Muscle layer of duodenum (tissue), 2 donors: ENCODE data around the gene PPP1R9A.

ENCODE experiments used
- H3K27ac ChIP-seq: one replicate; pipeline ENCODE4 v1.7.0; 2013; ENCODE audit warnings: mild to moderate bottlenecking, low read length
- H3K27me3 ChIP-seq: one replicate; pipeline ENCODE4 v1.7.0; 2013; ENCODE audit warnings: low read depth, mild to moderate bottlenecking, control low read depth, low read length
- H3K36me3 ChIP-seq, 2 donors: one replicate each; pipeline ENCODE4 v1.7.0; 2013; ENCODE audit warnings: low read length in 2 of 2, control low read depth in 1 of 2, mild to moderate bottlenecking in 1 of 2; ENCODE audit not compliant: insufficient read depth in 2 of 2, control insufficient read depth in 1 of 2
- H3K4me1 ChIP-seq, 2 donors: one replicate each; pipeline ENCODE4 v1.7.0; 2013; ENCODE audit warnings: low read length in 2 of 2, mild to moderate bottlenecking in 2 of 2, control low read depth in 1 of 2, moderate library complexity in 1 of 2; ENCODE audit not compliant: insufficient read depth in 2 of 2, control insufficient read depth in 1 of 2
- H3K4me3 ChIP-seq, 2 donors: one replicate each; pipeline ENCODE4 v1.7.0; 2013; ENCODE audit warnings: low read length in 2 of 2, low read depth in 1 of 2, mild to moderate bottlenecking in 1 of 2
- H3K9me3 ChIP-seq, 2 donors: one replicate each; pipeline ENCODE4 v1.7.0; 2013; ENCODE audit warnings: low read length in 2 of 2, control low read depth in 1 of 2, mild to moderate bottlenecking in 1 of 2; ENCODE audit not compliant: control insufficient read depth in 1 of 2
- donor health status: healthy.

Gene PPP1R9A

DNA sequence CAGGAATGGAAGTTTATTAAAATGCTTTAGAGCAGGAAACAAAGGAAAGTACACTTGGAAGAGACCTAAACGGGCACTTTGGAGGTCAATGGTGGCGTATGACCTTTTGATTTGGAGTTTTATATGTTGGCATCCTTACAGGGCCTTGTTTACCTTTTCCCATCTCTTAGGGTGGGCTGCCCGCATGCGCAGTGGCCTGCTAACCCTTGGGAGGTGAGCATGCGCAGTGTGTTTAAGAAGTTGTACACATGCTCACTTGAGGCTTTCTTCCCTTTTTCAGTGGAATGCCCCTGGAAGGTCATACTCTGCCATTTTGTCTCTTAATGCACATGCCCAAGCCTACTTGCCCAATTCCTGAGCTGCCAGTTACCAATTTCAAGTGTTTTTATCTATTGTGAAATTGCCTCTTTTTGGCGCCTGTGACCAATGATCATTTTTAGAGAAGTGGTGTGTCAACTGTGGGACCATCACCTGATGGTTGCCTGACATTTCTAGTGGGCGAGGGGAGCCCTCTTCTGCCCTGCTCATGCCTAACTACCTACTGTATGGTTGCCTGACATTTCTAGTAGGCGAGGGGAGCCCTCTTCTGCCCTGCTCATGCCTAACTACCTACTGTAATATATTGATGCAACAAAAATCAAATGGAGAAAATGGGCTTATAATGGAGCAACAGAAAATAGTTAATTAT, 138.0 kb downstream of the PPP1R9A start:
- peaks cover 0 to 6% of the 10 kb centered on the region in 2 donors for H3K4me1 ChIP-seq
- no peak overlapping the region for H3K27ac ChIP-seq

DNA sequence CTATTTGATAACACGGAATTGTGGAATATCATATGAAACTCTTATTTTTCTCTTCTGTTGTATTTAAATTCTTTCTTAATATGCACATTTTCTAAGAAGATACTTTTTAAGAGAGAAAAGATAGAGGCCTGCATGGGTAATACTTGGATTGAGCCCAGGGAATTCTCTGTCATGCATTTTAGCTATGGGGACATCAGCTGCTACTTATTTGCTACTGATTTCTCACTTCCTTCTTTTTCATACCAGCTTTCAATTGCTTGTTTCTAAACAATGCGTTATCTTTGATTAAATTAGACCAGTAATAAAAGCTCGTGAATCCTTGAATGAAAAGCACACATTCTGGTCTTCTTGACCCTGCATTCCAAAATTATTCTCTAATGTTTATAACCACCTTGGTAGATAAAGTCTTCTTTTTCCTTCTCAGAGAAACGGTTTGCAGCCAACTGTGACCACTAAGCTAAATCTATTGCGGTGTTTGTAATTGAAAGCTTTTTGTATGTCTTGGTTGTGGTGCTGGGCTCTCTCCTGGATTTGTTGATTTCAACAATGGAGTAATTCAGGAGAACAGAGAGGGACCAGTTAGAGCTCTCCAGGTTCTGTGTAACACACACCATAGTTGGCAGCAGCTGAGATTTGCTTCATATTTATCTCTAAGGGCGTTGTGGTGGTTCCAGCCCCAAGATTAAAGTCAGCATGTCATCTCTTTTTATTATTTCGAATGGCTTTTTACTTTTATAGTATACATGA, 139.3 kb downstream of the PPP1R9A start:
- Histone ChIP-seq H3K9me3 (no peaks in the 10 kb centered on the region), H3K27ac (no peak overlapping the region), H3K4me1 (peaks cover 0 to 6% of the 10 kb centered on the region in 2 donors), H3K4me3 (no peak overlapping the region), H3K27me3 (no peaks in the 10 kb centered on the region), H3K36me3 (no peaks in the 10 kb centered on the region)

More for the DNA sequence above, 138.0 kb downstream of the PPP1R9A start:
- H3K4me3 ChIP-seq: no peak overlapping the region
- no peaks in the 10 kb centered on the region for H3K36me3 ChIP-seq
- H3K27me3 ChIP-seq: no peaks in the 10 kb centered on the region
- no peaks in the 10 kb centered on the region for H3K9me3 ChIP-seq

DNA sequence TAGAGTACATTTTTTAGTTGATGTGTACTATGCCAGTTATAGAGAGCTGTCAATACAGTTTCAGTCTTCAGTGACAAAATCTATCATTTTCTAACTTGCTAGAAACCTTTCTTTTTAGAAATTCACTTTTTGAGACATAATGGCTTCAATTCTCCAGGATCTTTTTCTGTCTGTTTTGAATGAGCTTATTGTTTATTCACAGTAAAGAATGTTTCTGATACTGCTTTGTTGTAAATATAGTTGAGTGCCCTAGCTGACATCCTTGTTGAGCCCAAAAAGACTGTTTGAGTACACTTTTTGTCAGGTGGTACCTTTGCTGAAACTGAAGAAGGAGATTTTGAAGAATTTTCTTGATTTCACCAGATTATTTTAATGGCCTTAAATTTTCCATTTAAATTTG, 139.9 kb downstream of the PPP1R9A start:
- Histone ChIP-seq H3K27me3 (no peaks in the 10 kb centered on the region), H3K4me3 (no peak overlapping the region), H3K9me3 (no peaks in the 10 kb centered on the region), H3K4me1 (peaks cover 0 to 6% of the 10 kb centered on the region in 2 donors), H3K27ac (no peak overlapping the region), H3K36me3 (no peaks in the 10 kb centered on the region)

DNA sequence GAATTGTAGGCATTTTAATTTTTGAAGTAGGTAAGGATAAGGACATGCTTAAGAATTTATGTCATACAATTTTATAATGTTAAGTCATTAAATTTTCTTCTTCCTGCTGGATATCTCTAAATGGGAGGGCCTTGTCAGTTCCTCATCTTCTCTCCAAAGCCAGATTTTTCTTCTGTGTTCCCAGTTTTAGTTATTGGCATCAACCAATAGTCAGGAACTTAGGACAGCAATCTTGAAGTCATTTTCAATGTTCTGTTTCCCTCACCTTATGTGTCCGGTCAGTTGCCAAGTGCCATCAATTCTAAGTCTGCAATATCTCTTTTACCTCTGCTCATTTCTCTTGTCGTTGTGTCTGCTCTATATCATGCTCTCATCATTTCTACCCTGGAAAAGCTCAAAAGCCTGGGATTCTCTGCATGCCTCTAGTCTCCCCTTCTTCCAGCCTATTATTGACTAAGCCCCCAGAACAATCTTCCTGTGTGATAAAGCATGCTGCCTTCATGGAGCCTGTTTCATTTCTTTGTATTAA, 145.2 kb downstream of the PPP1R9A start:
- Histone ChIP-seq H3K9me3 (no peaks in the 10 kb centered on the region), H3K4me3 (no peak overlapping the region), H3K27me3 (no peaks in the 10 kb centered on the region), H3K4me1 (peaks cover 0 to 7% of the 10 kb centered on the region in 2 donors), H3K27ac (no peak overlapping the region), H3K36me3 (no peaks in the 10 kb centered on the region)

DNA sequence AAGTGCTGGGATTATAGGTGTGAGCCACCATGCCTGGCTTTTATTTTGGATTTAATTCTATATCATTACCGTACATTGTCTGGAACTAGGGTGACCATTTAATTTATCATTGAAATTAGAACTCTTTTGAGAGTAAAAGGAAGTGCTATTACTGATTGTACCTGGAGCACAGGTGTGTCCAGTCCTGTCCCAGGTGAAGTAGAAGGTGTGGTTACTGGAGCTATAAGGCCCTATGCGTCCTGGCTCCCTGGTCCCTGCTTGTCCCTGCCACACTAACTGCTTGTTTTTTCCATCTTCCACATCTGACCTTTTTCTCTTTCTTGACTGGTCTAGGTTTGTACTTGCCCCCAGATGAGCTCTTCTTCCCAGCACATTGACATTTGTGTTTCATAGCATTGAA, 147.0 kb downstream of the PPP1R9A start:
- H3K27ac ChIP-seq: no peak overlapping the region
- H3K9me3 ChIP-seq: no peaks in the 10 kb centered on the region
- no peaks in the 10 kb centered on the region for H3K36me3 ChIP-seq
- no peaks in the 10 kb centered on the region for H3K27me3 ChIP-seq
- peaks cover 0 to 7% of the 10 kb centered on the region in 2 donors for H3K4me1 ChIP-seq
- no peak overlapping the region for H3K4me3 ChIP-seq

DNA sequence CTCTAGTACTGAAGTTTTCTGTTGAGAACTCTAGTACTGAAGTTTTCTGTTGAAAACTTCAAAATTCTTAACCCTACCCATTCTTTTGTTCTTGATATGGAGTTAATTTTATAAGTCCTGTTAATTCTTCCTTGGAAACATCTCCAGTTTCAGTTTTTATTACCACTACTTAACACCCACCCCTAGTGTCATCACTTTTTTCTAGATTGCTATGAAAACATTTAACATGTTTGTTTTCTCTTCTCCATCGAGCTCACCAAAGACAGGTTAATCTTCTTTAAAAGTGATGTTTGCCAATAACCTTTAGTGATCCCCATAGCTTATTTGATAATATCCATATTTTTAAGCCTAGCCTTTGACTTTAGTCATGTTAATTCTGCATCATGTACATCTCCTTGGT, 147.9 kb downstream of the PPP1R9A start:
- Histone ChIP-seq H3K36me3 (no peaks in the 10 kb centered on the region), H3K27me3 (no peaks in the 10 kb centered on the region), H3K27ac (no peak overlapping the region), H3K4me1 (peaks cover 0 to 7% of the 10 kb centered on the region in 2 donors), H3K4me3 (no peak overlapping the region), H3K9me3 (no peaks in the 10 kb centered on the region)

DNA sequence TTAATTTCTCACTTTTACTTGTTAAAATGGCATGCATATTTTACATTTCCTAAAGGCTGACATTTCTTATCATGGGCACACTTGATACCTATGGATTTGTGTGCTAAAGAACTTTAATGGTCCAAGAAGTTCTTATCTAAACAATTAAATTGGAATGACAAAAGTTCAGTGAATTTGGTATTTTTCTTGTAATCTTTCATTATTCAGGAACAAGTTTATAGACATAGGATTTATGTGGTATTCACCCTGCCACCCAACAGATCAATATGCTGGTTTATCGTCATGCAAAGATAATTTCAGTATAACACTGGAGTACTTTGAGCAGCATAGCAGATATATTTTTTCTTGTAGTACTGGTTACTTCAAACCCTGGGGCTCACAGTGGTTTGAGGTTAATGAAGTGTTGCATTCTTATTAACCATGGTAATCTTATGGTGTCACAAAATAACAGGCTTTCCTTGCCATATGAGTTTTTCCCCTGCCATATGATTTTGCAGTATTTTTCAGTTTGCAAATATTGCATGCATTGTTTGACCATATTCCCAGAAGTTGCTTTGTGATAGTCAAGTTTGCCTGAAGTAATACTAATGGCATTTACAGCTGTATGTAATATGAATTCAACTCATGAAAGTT, 148.8 kb downstream of the PPP1R9A start:
- no peaks in the 10 kb centered on the region for H3K9me3 ChIP-seq
- H3K36me3 ChIP-seq: no peaks in the 10 kb centered on the region
- H3K4me3 ChIP-seq: no peak overlapping the region
- no peak overlapping the region for H3K27ac ChIP-seq
- H3K27me3 ChIP-seq: no peaks in the 10 kb centered on the region
- peaks cover 0 to 7% of the 10 kb centered on the region in 2 donors for H3K4me1 ChIP-seq

DNA sequence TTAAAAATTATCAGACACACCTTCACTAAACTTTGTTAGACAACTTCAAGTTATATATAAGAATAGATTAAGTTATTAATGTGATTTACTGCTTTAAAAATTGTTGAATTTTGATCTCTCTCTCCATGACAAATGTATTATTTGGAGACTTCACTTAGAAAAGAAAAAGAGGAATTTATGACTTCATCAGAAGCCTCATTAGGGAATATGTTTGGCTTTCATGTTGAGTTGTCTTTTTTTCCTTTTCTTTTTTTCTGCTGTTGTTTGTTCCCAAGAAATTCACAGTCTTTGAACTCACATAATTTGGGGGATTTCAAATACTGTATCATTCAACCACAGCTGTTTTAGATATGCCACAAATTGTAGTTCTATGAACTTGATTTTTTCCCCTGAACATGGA, 149.5 kb downstream of the PPP1R9A start:
- no peaks in the 10 kb centered on the region for H3K36me3 ChIP-seq
- no peaks in the 10 kb centered on the region for H3K27me3 ChIP-seq
- no peaks in the 10 kb centered on the region for H3K9me3 ChIP-seq
- H3K4me1 ChIP-seq: peaks cover 0 to 7% of the 10 kb centered on the region in 2 donors
- H3K4me3 ChIP-seq: no peak overlapping the region
- H3K27ac ChIP-seq: no peak overlapping the region

DNA sequence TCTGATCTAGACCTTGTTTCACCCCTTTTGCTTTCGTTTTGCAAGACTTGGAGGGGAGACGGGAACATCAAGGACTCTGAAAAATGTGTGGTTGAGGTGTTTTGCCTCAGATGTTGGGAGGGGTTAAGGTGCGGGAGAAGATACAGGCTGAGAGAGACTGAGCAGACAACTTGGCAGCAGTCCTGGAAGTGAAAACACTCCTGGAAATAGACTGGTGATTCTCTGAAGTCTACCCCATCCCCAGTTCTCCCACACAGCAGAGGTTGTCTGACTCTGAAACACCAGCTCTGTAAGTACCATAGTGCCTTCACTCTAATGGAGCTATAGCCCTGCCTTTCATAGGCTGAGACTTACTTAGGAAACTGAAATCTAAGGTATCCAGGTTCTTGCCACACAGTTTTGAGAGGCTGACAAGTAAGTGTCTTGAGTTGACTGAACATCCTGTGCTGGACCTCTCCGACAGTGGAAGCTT, 152.5 kb downstream of the PPP1R9A start:
- Histone ChIP-seq H3K4me3 (no peak overlapping the region), H3K9me3 (no peaks in the 10 kb centered on the region), H3K27me3 (no peaks in the 10 kb centered on the region), H3K27ac (peak overlapping the region; percentile 10), H3K4me1 (no peaks in the 10 kb centered on the region), H3K36me3 (no peaks in the 10 kb centered on the region)

DNA sequence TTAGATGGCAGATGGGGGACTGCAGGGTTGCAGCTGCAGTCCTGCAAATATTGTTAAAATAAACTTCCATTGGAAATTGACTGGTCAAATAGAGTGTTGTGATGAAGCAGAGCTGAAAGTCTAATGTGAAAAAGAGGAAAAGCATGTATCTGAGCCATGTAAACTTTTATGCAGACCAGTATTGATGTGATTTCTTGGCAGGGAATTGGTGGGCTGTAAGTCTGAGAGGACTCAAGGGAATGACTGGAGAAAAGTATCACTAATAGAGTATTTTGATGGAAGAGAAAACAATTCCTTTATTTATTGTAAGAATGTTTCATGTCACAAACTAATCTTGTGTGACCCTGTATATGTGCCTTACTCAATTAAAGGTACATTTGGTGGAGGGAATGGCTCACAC, 155.5 kb downstream of the PPP1R9A start:
- no peak overlapping the region for H3K4me3 ChIP-seq
- no peaks in the 10 kb centered on the region for H3K36me3 ChIP-seq
- H3K27me3 ChIP-seq: no peaks in the 10 kb centered on the region
- no peak overlapping the region for H3K27ac ChIP-seq
- no peaks in the 10 kb centered on the region for H3K9me3 ChIP-seq
- peaks cover 0 to 7% of the 10 kb centered on the region in 2 donors for H3K4me1 ChIP-seq
